GM18507 (cell line): ENCODE measurements around the gene CPM.
A peak's percentile ranks its signal among the peaks of the same experiment; 100 is the strongest.
"Not testable (repeated sequence)": the region's sequence is repeated elsewhere in the genome, so short reads cannot be mapped to it uniquely, and the experiment has no call there.

Experiments
- DNase-seq: peaks from one replicate; pipeline ENCODE4 v3.0.0; 2011; ENCODE audit warnings: low read depth; ENCODE audit not compliant: insufficient read length; ENCODE audit errors: extremely low spot score
- FAIRE-seq: peaks from 2 replicates; lab custom pipeline; 2011; peaks lifted over from hg19 to GRCh38; lab: Jason Lieb, UNC

Gene CPM

DNA sequence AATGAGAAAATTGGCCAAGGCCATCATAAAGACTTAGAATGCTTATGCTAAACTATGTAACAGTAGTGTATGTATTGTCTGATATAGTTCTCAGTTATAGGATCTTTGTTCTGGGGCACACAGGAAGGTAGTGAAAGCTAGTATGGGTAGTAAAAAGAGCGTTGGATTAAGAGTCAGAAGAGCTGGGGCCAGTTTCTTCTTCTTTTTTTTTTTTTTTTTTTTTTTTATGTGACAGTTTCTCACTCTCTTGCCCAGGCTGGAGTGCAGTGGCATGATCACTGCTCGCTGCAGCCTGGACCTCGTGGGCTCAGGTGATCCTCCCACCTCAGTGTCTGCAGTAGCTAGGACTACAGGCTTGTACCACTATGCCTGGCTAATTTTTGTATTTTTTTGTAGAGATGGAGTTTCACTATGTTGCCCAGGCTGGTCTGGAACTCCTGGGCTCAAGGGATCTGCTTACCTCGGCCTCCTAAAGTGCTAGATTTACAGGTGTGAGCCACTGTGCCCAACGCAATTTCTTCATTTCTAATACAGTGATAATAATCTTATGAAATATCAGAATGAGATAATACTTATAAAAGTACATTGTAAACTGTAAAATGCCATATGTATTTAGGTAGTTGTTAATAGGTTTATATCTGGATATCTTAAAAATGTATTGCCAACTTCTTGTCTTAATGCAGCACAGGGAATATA, 117.6 kb downstream of the CPM start:
- DNase-seq (no peak), FAIRE-seq (no peak)

GRCh38 chr12:68814490-68815231, 118.3 kb downstream of the CPM start:
- FAIRE-seq = no peak

GRCh38 chr12:68813242-68813593, 119.8 kb downstream of the CPM start:
- DNase-seq = no peak
- FAIRE-seq = no peak

More at GRCh38 chr12:68814490-68815231, 118.3 kb downstream of the CPM start:
- DNase-seq = no peak

GRCh38 chr12:68812553-68813241, 120.3 kb downstream of the CPM start:
- FAIRE-seq (no peak), DNase-seq (no peak)

DNA sequence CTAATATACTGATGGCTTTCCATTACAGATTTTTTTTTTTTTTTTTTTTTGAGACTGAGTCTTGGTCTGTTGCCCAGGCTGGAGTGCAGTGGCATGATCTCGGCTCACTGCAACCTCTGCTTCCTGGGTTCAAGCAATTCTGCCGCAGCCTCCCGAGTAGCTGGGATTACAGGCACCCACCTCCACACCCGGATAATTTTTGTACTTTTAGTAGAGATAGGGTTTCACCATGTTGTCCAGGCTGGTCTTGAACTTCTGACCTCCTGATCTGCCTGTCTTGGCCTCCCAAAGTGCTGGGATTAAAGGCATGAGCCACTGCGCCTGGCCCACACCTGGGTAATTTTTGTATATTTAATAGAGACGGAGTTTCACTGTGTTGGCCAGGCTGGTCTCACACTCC, 121.4 kb downstream of the CPM start:
- not testable (repeated sequence) for DNase-seq, FAIRE-seq

- not testable (repeated sequence) for FAIRE-seq, DNase-seq
Observed at GRCh38 chr12:68810027-68810389, 123.0 kb downstream of the CPM start.

- FAIRE-seq (no peak), DNase-seq (no peak)
Observed at GRCh38 chr12:68809190-68810026, 123.6 kb downstream of the CPM start.

GRCh38 chr12:68808388-68809189, 124.4 kb downstream of the CPM start:
- peak; percentile 88 for FAIRE-seq

DNA sequence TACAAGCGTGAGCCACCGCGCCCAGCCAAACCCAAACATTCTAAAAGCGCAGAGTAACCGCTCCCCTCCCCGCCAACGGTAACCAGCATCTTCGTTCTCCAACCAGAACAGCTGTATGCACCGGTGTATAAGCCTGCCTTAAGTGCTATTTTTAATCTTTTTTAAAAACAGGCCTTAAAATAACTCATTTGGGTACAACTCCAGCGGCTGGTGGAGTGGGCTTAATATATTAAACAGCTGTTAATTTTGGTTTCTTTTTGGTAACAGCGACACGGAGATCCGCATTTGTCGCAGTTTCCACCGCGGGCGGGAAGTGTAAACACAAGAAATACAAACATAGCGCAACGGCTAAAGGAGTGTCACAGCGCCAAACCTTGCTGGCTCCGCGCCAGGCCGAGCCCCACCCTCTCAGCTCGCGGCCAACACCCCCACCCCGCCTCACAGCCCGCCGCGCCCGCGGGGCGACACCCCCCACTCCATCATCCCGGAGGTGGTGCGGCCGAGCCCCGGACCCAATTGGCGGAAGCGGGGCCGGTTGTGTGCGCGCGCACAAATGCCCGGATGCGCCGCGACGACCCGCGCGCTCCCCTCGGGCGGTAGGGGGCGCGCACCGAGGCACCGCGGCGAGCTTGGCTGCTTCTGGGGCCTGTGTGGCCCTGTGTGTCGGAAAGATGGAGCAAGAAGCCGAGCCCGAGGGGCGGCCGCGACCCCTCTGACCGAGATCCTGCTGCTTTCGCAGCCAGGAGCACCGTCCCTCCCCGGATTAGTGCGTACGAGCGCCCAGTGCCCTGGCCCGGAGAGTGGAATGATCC, 125.2 kb downstream of the CPM start, which contains the start of gene MDM2:
Gene MDM2, plus strand, starts transcription at position 602 of the 812 bp plus-strand sequence. CDS start 301 bp downstream, outside the sequence.
- FAIRE-seq = peak; percentile 95
- peak; percentile 86 for DNase-seq

More at GRCh38 chr12:68808388-68809189, 124.4 kb downstream of the CPM start:
- DNase-seq = peak; percentile 56

GRCh38 chr12:68807274-68807575, 125.7 kb downstream of the CPM start:
- not testable (repeated sequence) for FAIRE-seq, DNase-seq

GRCh38 chr12:68806488-68807237, 126.3 kb downstream of the CPM start:
- FAIRE-seq (no peak), DNase-seq (no peak)

- FAIRE-seq = no peak
- no peak for DNase-seq
Observed at GRCh38 chr12:68805592-68806120, 127.3 kb downstream of the CPM start.

DNA sequence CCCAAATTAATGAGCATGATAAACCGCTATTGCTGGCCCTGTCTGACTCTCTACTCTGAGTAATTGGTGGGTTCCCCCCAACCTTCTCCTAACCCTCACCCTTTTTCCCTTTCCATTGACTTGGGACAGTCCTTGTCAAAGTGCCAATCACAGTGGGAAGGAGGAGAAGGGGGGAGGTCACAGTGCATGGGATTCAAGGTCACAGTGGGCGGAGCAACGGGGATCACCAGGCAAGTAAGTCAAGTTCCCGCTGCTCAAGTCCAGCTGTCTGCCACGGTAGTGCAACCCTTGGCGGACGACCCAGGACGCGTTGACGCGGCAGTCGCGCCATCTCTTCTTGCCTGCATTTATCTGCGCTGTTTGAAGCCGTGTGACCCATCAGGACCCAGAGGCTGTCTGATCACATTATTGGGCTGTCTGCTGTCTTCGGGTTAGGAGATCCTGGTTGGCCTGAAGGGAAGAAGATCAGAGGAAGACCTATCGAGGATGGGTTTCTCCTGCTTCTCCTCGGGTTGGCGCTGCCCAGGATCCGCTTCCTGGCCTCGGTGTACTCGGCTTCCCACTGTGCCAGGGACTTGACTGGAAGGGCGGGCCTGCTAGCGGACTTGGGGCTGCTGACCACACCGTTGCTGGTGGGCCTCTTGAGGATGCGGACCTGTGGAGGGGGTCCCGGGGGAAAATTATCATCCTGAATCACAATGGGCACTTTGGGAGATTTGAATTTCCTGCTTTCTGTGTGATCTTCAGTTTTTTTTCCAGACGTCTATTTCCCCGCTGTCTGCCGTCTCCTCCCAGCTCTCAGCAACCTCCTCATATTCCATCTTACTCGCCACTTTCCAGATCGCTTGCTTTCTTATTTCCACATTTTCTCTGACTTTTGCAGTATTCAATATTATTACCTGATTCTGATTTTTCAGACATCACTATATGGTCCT, 128.0 kb downstream of the CPM start:
- FAIRE-seq (no peak), DNase-seq (no peak)

GRCh38 chr12:68803948-68804656, 128.9 kb downstream of the CPM start:
- no peak for FAIRE-seq
- no peak for DNase-seq

- not testable (repeated sequence) for FAIRE-seq, DNase-seq
Observed at GRCh38 chr12:68802911-68803651, 129.9 kb downstream of the CPM start.
